Measurements from ENCODE around the gene G6PC1. TPM values are rescaled to one million over a fixed set of nuclear protein-coding genes. Genes with fewer than 3 reads are reported as not detected.

G6PC1 gene
- total and polyA plus RNA-seq, 2 of the 13 experiments (the other 11 are each of a cell fraction or from before 2014, with no cell fraction given) = 1.7 to 37.9 TPM

DNA sequence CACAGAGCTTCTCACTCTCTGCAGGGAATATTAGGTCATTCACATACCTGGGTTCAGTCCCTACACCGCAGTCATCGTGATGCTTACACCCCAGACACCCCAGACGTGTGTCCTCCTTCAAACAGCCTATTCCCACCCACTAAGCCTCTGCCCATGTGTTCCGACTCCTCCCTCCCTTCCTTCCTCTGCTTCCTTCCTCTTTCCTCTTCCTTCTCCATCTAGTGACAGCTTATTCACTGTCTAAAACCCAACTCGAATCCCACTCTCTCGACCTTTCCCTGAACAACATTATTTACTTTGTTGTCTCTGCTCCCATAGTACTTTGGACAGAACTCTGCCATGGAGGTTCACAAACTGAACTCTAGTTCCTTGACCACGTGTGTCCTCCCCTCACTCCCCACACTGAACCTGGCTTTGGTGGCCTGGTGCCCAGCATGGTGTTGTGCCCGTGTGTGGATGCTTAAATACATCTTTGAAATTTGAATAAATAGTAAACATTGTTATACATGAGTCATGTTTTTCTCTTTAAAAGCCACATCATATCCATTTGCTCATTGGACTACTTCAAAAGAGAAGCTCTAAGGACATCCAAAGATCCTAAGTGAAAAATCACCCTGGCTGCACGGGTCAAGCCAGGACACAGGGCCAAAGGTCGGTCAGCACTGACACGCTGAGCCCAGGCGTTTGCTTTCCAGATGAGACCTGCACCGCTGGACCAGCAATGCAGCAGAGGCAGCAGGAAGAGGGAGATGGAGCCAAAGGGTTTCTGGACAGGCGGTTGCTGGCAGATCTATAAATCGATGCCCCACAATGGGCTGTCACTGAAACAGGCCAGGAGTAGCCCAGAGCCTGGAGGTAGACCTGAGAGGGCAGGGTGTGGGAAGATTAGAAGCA, 14.1 kb upstream of the G6PC1 start (continued):
- TF ChIP-seq LCORL (IDR thresholded peaks at IDR 0.05) (no peak), LCORL (CRISPR knock-in tag; IDR thresholded peaks at IDR 0.05) (peak; percentile 86), DNMT3B (CRISPR knock-in tag; conservative IDR thresholded peaks at IDR 0.05) (0 out of 2 replicates have a peak, but pooled peaks have one; percentile 56), WIZ (CRISPR knock-in tag; IDR thresholded peaks at IDR 0.05) (0 out of 2 replicates have a peak, but pooled peaks have one; percentile 24), ZNF253 (CRISPR knock-in tag; IDR thresholded peaks at IDR 0.05; ENCODE audit: borderline replicate concordance) (peak; percentile 81; the same call in 1 of the 2 replicates), ZNF788 (CRISPR knock-in tag; IDR thresholded peaks at IDR 0.05; ENCODE audit: borderline replicate concordance) (peak; percentile 79; the same call in 1 of the 2 replicates), ZNF121 (CRISPR knock-in tag; IDR thresholded peaks at IDR 0.05) (no peak; the same call in 1 of the 2 replicates), ZNF747 (CRISPR knock-in tag; IDR thresholded peaks at IDR 0.05; ENCODE audit: borderline replicate concordance) (peak; percentile 69), TIGD3 (CRISPR knock-in tag; IDR thresholded peaks at IDR 0.05; ENCODE audit: borderline replicate concordance) (no peak; the same call in 1 of the 2 replicates), XBP1 (CRISPR knock-in tag; IDR thresholded peaks at IDR 0.05) (no peak), ZNF782 (CRISPR knock-in tag; IDR thresholded peaks at IDR 0.05; ENCODE audit: borderline replicate concordance) (peak; percentile 96; the same call in 1 of the 2 replicates), FUBP1 (CRISPR knock-in tag; IDR thresholded peaks at IDR 0.05; ENCODE audit: borderline replicate concordance) (no peak), MEF2D (CRISPR knock-in tag; IDR thresholded peaks at IDR 0.05) (peak; percentile 95), ZNF10 (CRISPR knock-in tag; IDR thresholded peaks at IDR 0.05; ENCODE audit: borderline replicate concordance, low read depth) (no peak), ETV6 (CRISPR knock-in tag; conservative IDR thresholded peaks at IDR 0.05) (no peak), MAFG (CRISPR knock-in tag; IDR thresholded peaks at IDR 0.05) (no peak), ZNF652 (CRISPR knock-in tag; IDR thresholded peaks at IDR 0.05; ENCODE audit: borderline replicate concordance, low read depth) (no peak; the same call in 1 of the 2 replicates), ATF6 (CRISPR knock-in tag; conservative IDR thresholded peaks at IDR 0.05) (peak; percentile 85; the same call in 1 of the 2 replicates), KDM5A (IDR thresholded peaks at IDR 0.05; ENCODE audit: borderline replicate concordance, low read length) (no peak), ZNF569 (CRISPR knock-in tag; IDR thresholded peaks at IDR 0.05; ENCODE audit: borderline replicate concordance) (no peak)
- TF ChIP-seq, protein P1, sequence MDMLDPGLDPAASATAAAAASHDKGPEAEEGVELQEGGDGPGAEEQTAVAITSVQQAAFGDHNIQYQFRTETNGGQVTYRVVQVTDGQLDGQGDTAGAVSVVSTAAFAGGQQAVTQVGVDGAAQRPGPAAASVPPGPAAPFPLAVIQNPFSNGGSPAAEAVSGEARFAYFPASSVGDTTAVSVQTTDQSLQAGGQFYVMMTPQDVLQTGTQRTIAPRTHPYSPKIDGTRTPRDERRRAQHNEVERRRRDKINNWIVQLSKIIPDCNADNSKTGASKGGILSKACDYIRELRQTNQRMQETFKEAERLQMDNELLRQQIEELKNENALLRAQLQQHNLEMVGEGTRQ (IDR thresholded peaks at IDR 0.05; ENCODE audit: low read depth, low read length) = peak; percentile 52
- TF ChIP-seq, protein P1 (CRISPR knock-in tag; IDR thresholded peaks at IDR 0.05; ENCODE audit: borderline replicate concordance) = peak; percentile 78; the same call in 1 of the 2 replicates

Data from HepG2 (cell line).